Upper lobe of left lung (tissue), 4 donors: ENCODE measurements around the gene PIGM.

Experiments
- POLR2A ChIP-seq, 4 donors: fragments of 450-650 bp; IDR thresholded peaks; one replicate each; pipeline ENCODE4 v1.5.1; 2016 to 2017; ENCODE audit warnings: antibody characterized with exemption in 4 of 4, mild to moderate bottlenecking in 2 of 4
- POLR2AphosphoS5 ChIP-seq, 2 donors: sonication (generic); formaldehyde crosslinking; IDR thresholded peaks; one replicate each; pipeline ENCODE4 v1.5.1; 2017; ENCODE audit warnings: antibody characterized with exemption in 2 of 2

DNA sequence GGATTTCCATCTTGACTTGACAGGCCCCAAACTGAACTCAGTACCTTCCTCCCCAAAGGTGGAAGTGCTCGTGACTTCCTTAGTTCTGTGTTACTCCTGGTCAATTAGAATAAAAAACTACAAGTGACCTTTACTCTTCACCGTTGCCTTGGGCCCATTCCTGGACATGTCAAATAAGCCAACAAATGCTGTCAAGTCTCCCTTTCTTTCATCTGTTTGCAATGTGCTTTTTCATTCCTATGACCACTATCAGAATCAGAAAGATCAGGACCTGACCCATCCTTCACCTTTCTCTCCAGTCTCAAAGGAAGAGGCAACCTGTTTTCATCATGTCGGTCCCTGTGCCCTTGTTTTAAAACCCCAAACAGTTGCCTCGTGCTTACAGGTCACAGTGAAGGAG, 43.1 kb upstream of the PIGM start:
- TF ChIP-seq POLR2A (IDR thresholded peaks at IDR 0.05) (no peak), POLR2AphosphoS5 (IDR thresholded peaks at IDR 0.05) (no peak)
